ENCODE measurements around the gene TCF12.
"Not testable (repeated sequence)": the region's sequence is repeated elsewhere in the genome, so short reads cannot be mapped to it uniquely, and the experiment has no call there.

TCF12 gene

GRCh38 chr15:57147621-57148020 lies 229.2 kb downstream of the TCF12 start:
- no peak for DNase-seq

DNA sequence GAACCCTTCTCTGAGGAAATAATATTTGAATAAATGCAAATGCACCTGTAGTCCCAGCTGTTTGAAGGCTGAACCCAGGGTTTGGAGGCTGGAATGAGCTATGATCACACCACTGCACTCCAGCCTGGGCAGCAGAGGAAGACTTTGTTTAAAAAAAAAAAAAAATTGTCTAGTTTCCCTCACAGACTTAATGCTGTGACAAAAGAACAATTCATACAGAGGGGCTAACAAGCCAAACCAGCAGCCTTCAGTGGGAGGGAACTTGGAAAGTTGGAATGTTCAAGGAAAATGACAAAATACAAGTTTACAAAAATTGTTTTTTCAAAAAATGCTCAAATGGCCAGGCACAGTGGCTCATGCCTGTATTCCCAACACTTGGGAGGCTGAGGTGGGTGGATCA lies 229.8 kb downstream of the TCF12 start:
- DNase-seq, result no peak

- no peak for DNase-seq
These were observed 230.8 kb downstream of the TCF12 start for GRCh38 chr15:57149196-57149595.

DNA sequence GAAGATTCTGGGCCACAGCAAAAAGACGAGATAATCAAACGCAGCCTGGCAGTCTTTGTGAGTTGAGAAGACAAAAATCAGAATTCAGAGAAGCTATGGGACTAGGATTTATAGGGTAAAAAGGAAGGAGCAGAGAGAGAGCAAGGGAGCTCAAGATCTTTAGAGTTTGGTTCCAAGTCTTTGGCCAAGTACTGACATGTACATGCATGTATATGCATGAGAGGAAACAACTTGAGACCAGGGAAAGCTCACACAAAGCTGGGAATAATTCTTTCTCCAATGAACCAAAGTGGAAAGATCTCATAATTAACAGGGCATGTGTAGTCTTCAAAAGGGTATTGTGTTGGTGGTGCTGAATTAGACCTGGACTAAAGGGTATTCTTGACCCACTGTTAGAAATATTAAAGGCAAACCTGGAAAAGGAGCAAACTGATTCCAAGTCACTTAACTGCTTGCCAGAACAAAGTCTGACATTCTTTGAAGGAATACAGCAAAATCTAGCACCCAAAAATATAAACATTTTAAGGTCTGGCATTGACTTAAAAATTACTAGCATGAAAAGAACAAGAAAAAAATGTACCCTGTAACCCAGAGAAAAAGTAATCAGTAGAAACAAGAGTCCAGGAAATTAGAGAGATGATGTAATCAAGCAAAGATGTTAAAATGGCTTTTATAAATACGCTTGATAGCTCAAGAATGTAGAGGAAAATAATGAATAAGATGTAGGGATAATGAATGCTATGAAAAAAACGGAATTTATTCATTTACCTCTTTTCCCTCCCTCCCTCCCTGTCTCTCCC lies 231.8 kb downstream of the TCF12 start:
- no peak for DNase-seq

DNA sequence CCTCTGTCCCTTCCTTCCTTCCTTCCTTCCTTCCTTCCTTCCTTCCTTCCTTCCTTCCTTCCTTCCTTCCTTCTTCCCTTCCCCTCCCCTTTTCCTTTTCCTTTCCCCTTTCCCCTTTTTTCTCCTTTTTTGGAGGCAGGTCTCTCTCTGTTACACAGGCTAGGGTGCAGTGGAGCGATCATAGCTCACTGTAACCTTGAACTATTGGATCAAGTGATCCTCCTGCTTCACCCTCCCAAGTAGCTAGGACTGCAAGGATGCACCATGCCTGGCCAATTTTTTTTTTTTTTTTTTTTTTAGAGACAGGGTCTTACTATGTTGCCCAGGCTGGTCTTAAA lies 232.4 kb downstream of the TCF12 start:
- DNase-seq, result not testable (repeated sequence)

DNA sequence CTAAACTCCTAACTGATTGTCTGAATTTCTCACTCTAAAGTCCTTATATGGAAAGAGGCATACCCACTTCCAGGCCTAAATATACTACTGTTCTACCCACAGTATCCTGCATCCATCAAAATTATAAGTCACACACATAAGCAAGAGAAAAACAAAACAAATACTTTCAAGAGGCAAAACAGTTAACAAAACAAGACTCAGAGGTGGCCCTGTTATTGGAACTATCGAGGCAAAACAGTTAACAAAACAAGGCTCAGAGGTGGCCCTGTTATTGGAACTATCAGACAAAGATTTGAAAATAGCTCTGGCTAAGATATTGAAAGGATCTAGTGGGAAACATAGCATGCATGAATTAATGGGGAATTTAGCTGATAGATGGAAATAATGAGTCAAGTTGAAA lies 233.7 kb downstream of the TCF12 start:
- no peak for DNase-seq

DNA sequence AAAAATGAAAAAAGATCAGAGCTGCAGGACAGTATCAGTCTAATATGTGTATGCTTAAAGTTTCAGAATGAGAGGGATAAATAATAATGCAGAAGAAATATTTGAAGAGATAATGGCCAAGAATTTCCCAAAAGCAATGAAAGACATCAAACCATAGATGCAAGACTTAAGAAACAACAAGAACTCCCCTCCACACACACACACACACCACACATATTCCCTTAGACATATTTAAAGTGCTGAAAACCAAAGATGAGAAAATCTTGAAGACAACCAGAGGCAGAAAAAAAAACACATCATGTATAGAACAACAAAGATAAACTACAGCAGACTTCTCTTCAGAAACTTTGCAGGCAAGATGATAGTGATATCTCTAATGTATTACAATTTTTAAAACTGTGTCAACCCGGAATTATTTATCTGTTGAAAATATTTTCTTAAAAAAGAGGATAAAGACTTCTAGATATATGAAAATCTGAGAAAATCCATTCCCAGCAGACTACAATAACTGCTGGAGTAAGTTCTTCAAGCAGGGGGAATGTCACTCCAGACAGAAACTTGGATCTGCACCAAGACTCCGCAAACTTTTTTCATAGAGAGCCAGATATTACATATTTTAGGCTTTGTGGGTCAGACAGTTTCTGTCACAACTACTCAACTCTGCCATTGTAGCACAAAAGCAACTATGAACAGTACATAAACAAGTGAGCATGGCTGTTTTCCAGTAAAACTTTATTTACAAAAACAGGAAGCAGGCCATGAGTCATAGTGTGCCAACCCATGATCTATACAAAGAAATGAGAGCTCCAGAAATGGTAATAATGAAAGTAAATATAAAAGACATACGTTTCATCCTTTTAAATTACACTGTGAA lies 234.5 kb downstream of the TCF12 start:
- no peak for DNase-seq

DNA sequence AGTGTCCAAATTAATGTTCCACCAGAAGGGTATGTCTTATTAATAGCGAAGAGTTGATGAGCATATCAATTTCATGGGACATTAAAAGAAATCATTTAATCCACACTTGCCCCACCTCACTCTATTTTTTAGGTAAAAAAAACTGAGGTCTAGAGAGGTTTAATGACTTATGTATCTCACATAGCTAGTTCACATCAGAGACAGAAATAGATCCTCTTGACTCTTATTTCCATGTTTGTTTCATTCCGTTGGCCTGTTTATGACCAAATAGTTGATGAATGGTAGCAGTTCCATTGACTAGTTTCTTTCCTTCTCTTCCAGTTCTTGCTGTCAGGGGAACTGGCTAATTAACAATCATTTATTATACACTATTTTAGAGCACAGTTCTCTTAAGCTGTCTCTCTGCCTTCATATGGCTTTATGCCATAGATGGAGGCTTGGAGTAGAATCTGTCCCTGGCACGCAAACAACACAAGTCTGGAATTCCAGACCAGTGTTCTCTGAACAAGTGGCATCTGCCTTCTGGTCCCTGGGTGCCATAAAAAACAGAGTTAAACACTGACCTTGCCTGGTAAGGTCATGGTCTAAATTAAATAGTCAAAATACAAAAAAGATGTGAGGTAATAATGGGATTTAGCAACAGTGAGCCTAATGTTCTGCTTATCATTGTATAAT lies 237.9 kb downstream of the TCF12 start:
- DNase-seq, result no peak

DNA sequence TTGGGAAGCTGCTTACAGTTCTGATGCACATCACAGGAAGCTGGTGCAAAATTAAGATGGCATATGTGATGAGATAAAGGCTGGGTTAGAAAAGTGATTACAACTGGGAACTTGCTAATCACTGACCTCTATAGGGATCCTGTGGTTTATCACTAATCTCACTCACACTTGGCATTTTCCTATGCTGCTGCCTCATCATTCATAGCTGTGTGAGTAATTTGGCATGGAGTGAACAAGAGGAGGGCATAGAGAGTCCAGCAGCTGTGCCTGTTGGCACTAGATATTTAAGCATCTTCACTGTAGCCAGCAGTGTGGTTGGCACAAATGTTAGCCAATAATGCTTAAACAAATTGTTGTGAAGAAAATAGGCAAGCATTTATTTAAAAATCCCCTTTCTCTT lies 240.1 kb downstream of the TCF12 start:
- no peak for DNase-seq

- DNase-seq, result no peak
These were observed 240.7 kb downstream of the TCF12 start for GRCh38 chr15:57158997-57159668.

- no peak for DNase-seq
These were observed 241.3 kb downstream of the TCF12 start for GRCh38 chr15:57159767-57160166.

- DNase-seq, result no peak
These were observed 242.5 kb downstream of the TCF12 start for GRCh38 chr15:57160823-57161560.

DNA sequence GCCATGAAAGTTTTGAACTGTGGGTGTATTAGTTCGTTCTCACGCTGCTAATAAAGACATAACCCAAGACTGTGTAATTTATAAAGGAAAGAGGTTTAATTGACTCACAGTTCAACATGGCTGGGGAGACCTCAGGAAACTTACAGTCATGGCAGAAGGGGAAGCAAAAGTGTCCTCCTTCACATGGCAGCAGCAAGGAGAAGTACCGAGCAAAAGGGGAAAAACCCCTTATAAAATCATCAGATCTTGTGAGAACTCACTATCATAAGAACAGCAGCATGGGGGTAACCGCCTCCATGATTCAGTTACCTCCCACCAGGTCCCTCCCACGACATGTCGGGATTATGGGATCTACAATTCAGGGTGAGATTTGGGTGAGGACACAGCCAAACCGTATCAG lies 245.8 kb downstream of the TCF12 start:
- DNase-seq, result not testable (repeated sequence)

DNA sequence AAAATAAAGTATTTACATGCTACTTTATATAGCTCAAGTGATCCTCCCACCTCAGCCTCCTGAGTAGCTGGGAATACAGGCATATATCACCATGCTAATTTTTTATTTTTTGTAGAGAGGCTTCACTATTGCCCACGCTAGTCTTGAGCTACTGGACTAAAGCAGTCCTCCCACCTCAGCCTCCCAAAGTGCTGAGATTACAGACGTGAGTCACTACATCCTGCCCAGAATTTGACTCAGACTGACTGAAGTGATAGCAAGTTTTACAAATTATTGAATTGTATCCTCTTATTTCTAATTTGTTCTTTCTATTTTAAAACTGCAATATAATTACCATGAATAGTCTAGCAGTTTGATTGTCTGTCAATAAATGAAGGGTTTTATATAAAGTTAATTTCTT lies 247.5 kb downstream of the TCF12 start:
- DNase-seq, result no peak

DNA sequence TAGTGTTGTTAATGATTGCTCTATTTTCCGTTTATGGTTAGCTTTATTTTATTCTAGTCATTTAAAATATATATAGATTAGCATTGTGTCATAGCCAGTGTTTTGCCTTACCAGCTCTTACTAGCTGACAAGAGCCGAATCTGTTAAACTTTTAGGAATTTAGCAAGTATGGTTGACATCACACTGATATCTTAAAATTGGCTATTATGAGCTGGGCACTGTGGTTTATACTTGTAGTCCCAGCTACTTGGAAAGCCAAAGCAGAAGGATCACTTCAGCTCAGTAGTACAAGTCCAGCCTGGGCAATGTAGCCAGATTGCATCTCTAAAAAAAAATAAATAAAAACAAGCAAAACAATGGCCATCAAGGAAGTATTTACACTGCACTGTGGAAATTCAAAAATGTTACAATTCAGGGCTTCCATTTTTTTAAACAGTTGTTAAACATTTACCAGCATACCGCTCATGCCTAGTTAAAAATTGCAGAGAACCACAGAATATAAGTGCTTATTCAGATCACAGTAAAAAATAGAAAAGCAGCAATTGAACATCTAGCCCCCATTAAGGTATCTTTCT lies 249.5 kb downstream of the TCF12 start:
- DNase-seq, result no peak

DNA sequence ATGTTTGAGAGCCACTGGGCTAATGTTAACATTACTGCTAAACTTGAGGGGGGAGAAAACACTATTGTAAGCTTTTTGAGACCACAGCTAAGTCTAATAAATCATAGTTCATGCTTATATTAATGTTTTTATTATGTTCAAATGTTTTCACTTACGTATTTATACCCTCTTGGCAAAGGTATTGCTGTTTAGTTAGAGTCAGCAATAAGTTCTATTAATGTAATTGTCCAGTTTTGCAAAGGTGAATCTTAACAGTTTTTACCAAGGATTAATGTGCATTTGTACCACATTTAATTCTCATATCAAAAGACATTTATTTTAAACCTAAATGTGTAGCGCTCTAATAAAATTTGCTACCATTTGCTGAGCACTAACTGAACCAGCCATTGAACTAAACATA lies 251.2 kb downstream of the TCF12 start:
- no peak for DNase-seq

DNA sequence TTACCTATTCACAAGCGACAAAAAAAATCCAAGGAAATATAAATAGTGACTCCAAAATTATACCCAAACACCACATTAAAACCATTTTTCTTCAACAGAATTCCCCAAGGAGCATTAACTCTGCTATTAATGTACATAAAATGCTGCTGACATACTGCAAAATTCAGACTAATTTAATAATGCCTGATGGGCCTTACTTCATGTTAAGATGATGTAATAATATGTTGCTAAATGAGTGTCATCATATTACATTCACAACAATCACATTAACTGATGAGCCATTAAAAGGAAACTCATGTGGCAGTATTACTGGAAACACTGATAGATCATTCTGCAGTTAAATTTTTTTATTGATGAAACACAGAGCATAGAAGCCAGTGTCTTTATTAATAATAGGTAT lies 253.0 kb downstream of the TCF12 start:
- no peak for DNase-seq

DNA sequence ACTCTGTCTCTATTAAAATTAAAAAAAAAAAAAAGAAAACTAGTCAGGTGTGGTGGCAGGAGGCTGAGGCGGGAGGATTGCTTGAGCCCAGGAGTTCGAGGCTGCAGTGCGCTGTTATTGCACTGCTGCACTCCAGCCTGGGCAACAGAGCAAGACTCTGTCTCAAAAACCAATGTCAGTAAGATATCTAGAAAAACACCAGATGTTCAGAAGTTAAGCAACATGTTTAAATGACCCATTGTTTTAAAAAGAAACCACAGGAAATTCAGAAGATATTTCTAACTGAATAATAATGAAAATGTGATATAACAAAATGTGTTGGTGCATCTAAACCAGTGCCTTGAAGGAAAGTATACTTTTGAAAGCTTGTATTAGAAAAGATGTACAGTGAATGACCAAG lies 254.5 kb downstream of the TCF12 start:
- DNase-seq, result no peak

DNA sequence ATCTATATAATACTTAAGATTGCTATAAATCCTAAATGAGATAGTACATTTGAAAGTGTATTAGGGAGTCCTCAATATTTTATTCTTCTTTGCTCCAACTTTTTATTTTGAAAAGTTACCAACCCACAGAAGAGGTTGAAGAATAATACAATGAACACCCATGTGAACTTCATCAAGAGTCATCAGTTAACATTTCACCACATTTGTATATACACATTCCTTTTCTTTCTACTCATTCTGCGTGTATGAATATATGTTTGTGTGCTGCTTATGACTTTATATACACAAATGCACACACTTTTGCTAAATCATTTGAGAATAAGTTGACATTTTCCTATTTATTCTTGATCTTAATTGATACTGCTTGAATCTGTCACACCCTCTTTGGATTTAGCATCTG lies 264.6 kb downstream of the TCF12 start:
- no peak for DNase-seq

GRCh38 chr15:57183614-57184344 lies 265.3 kb downstream of the TCF12 start:
- DNase-seq, result no peak

GRCh38 chr15:57184502-57184901 lies 266.1 kb downstream of the TCF12 start:
- no peak for DNase-seq

Data from activated naive CD4-positive, alpha-beta T cell (primary cell).